Hippocampal formation (tissue), 2 donors: ENCODE results near the gene ZNF879.

Source experiments
- DNase-seq, 2 donors: peaks; one replicate each; lab custom pipeline; 2025; lab: John Stamatoyannopoulos, UW

The ZNF879 gene

DNA sequence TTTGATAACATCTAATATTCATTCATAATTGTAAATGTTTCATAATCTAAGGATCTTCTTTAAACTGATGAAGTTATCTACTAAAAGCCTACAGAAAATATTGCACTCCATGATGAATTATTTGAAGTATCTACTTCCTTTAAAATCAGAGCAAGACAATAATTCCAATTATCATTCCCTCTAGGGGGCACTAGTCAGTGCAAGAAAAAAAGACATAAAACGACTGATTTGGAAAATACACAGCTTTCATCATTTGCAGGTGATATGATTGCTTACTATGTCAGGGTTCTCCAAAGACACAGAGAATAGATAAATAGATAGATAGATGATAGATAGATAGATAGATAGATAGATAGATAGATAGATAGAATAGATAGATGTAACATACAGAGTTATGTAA is 14.9 kb upstream of the ZNF879 start:
- no peak for DNase-seq

- DNase-seq, result no peak
Observed at GRCh38 chr5:179033004-179033580, 9.5 kb downstream of the ZNF879 start.

GRCh38 chr5:179044765-179045164 is 21.2 kb downstream of the ZNF879 start:
- no peak for DNase-seq

DNA sequence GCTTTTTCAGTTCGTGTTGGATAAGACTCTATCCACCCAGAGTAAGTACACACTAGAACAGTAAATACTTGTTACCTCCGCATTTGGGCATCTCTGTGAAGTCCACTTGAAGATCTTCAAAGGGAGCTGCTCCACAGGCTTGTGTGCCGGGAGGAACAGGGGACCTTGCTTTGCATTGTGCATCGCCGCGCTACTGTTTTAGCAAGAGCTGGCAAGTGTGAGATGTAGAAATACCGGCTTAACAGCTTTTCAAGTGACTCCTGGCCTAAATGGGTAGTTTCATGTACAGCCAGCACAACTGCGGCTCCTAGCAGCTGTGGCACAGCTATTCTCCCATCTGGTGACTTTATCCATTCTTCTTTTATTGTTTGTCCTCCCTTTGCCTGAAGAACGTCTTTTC is 28.2 kb downstream of the ZNF879 start:
- no peak for DNase-seq

- DNase-seq, result no peak
Observed at GRCh38 chr5:179054036-179054785, 30.6 kb downstream of the ZNF879 start.

GRCh38 chr5:179054876-179055275 is 31.3 kb downstream of the ZNF879 start:
- DNase-seq, result no peak

GRCh38 chr5:179055436-179055835 is 31.8 kb downstream of the ZNF879 start:
- no peak for DNase-seq

DNA sequence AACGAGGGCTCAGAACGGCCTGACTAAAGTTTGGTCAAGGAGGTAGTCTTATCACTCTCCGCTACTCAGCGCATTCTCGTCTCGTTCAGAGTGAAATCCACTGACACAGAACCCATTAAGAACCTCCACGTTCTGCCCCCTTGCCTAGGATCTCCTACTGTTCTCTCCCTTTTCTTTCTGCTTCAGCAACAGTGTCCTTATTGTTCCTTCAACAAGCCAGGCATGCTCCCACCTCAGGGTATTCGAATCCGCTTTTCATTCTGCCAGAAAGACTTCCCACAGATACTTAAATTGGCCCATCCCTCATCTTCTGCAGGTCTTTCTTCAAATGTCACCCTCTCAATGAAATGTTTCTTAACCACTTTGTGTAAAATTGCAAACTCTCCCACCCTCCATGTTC is 32.2 kb downstream of the ZNF879 start:
- DNase-seq, result no peak

DNA sequence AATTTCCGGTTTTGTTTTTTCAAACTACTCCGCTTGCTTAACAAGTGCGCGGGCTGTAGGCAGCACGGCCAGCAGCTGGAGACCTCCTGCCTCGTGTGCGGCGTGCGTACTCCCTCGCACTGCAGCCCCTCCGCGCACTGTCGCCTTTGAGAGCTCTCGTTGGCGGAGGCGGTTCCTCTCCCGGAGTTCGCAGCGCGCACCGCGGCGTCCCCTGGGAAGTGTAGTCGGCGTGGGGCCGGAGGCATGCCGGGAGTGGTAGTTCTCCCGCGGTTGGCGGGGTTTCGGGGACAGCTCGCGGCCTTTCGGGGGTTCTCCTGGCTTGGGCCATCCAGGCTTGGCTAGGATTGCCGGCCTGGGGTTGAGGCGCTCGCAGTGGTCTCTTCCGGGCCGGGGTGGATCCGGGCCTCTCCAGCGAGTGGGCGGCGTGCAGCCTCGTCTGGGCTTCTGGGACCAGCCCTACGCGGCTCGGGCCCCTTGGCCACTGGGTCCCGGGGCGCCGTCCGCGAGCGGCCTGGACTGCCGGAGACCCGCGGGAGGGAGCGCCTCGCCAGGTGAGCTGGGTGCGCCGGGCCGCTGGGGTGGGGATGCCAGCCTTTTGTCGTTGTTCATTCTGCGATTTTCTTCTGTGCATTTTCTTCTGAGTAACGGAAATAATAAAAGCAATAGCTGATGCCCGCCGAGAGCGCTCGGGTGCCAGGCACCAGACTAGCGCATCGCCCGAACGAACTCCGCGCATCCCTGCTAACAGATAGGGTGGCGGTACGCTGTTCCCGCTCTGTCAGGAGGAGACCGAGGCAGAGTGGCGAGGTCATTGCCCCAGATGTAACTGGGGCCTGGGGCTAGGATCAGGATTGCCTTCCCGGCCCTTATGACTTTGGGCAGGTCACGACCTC is 36.8 kb downstream of the ZNF879 start, which contains the start of gene ZNF354C:
TSS of gene ZNF354C (plus strand) at position 258 of the 893 bp plus-strand sequence. CDS start 1,696 bp downstream, outside the sequence.
- DNase-seq, result peak; percentile 78 to 90

DNA sequence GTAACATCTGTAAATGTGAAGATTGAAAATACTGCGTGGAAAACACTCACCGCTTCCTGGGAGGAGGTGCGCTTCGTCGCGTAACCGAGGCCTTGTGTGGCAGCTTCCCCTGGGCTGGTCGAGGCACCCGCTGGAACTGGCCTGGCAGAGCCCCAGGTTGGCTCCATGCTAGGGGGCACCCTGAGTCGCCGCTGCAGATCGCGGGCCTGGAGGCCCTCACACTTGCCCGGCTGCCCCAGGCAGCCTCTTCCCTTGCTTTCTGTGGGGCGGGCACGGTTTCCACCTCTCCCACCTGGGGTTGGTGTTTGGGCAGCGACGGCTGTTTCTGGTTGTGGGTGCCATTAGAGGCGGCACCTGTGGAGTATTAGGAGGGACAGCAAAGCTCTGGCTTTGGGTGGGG is 37.4 kb downstream of the ZNF879 start:
- DNase-seq, result no peak

DNA sequence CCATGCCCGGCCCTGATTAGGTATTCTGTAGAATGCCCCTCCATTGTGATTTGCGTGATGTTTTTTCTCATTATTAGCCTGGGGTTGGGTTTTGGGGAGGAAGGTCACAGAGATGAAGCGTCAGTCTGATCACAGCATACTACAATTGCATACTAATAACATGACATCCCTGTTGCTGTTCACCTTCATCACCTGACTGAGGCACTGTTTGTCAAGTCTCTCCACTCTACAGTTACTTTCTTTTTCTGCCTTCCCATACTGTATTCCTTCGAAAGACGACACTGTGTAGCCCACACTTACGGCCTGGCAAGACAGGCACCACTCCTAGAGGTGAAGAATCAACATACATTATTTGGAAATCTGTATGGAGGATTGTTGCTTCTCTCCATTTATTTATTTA is 42.1 kb downstream of the ZNF879 start:
- no peak for DNase-seq

- DNase-seq, result no peak
Observed at GRCh38 chr5:179079165-179079987, 55.8 kb downstream of the ZNF879 start.

DNA sequence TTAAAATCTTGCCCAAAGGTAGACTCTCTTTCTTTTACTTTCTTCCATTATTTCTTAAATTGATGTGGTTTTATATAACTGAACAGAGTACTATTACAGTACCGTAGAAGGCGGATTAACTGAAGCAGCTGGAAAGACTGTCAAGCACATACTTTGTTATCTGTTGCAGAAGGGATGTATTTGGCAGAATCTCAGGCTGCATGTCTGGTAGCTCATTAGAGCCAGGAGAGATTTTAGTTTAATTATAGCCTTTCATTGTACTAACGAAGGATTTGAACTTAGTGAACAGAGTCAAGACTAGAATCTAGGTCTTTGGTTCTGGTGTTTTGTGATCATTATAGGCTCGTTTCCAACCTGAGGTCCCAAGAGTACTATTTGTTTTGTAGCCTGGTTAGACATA is 57.1 kb downstream of the ZNF879 start:
- DNase-seq, result no peak
